NB4 (cell line): ENCODE measurements around the gene CACNA1B.

Experiments used
- DNase-seq: peaks from one replicate; pipeline ENCODE4 v3.0.0; 2010; ENCODE audit warnings: low read depth
- H3K4me3 ChIP-seq: one replicate; pipeline ENCODE4 v1.5.1; 2011; ENCODE audit warnings: mild to moderate bottlenecking, low read depth, low read length, moderate library complexity
- MAX ChIP-seq: IDR thresholded peaks from 2 replicates; pipeline ENCODE4 v1.6.1; 2011; ENCODE audit warnings: low read depth, low read length
- MYC ChIP-seq: IDR thresholded peaks from 2 replicates; pipeline ENCODE4 v1.6.1; 2011; ENCODE audit warnings: low read depth, low read length
- POLR2A ChIP-seq: IDR thresholded peaks from 2 replicates; pipeline ENCODE4 v1.6.1; 2011; ENCODE audit warnings: mild to moderate bottlenecking; ENCODE audit not compliant: insufficient read length; ENCODE audit errors: extremely low read depth
- TF ChIP-seq, protein P1 (sequence below): IDR thresholded peaks from one replicate; pipeline ENCODE4 v1.5.1; 2012; ENCODE audit warnings: low read depth, low read length

Gene CACNA1B

GRCh38 chr9:138059196-138059595, 181.6 kb downstream of the CACNA1B start:
- DNase-seq, result no peak
- TF ChIP-seq MAX (no peak), POLR2A (no peak), MYC (no peak)
- TF ChIP-seq, protein P1, sequence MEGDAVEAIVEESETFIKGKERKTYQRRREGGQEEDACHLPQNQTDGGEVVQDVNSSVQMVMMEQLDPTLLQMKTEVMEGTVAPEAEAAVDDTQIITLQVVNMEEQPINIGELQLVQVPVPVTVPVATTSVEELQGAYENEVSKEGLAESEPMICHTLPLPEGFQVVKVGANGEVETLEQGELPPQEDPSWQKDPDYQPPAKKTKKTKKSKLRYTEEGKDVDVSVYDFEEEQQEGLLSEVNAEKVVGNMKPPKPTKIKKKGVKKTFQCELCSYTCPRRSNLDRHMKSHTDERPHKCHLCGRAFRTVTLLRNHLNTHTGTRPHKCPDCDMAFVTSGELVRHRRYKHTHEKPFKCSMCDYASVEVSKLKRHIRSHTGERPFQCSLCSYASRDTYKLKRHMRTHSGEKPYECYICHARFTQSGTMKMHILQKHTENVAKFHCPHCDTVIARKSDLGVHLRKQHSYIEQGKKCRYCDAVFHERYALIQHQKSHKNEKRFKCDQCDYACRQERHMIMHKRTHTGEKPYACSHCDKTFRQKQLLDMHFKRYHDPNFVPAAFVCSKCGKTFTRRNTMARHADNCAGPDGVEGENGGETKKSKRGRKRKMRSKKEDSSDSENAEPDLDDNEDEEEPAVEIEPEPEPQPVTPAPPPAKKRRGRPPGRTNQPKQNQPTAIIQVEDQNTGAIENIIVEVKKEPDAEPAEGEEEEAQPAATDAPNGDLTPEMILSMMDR, result no peak
- no peak overlapping the region for H3K4me3 ChIP-seq

GRCh38 chr9:138060365-138060764, 182.8 kb downstream of the CACNA1B start:
- H3K4me3 ChIP-seq, result no peak overlapping the region
- no peak for TF ChIP-seq POLR2A
- TF ChIP-seq MYC, result no peak
- TF ChIP-seq, protein P1, result no peak
- TF ChIP-seq MAX, result no peak
- no peak for DNase-seq

- TF ChIP-seq MAX (no peak), MYC (no peak), POLR2A (no peak)
- TF ChIP-seq, protein P1, result no peak
- DNase-seq, result no peak
- H3K4me3 ChIP-seq, result no peak overlapping the region
These were observed 183.3 kb downstream of the CACNA1B start for GRCh38 chr9:138060881-138061280.

DNA sequence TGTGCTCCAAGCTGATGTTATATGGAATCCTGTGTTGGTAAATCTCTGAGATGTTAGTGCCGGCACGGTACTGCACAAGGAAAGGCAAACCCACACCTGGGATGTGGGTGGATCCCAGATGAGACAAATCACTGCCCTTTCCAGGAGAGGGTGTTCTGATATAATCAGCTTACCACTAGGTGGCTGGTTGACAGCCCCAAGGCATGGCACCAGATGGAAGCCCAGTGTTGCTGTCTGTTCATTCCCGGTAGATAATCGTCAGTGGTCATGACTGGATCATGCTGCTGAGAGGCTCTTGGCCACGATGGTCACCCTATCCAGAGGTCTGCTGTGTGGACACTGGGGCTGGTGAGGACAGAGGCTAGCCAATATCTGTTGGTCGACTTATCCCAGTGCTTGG, 184.0 kb downstream of the CACNA1B start:
- DNase-seq, result no peak
- no peak overlapping the region for H3K4me3 ChIP-seq
- TF ChIP-seq, protein P1, result no peak
- no peak for TF ChIP-seq POLR2A
- TF ChIP-seq MYC, result no peak
- no peak for TF ChIP-seq MAX

- H3K4me3 ChIP-seq, result no peak overlapping the region
- TF ChIP-seq MYC (no peak), MAX (no peak), POLR2A (no peak)
- TF ChIP-seq, protein P1, result no peak
- no peak for DNase-seq
These were observed 184.6 kb downstream of the CACNA1B start for GRCh38 chr9:138062196-138062595.

- no peak for DNase-seq
- TF ChIP-seq POLR2A (no peak), MAX (no peak), MYC (no peak)
- TF ChIP-seq, protein P1, result no peak
- no peak overlapping the region for H3K4me3 ChIP-seq
These were observed 185.5 kb downstream of the CACNA1B start for GRCh38 chr9:138063033-138063432.
